Uterus (tissue), 2 donors: ENCODE measurements around the gene SOD3.

Source experiments
- CTCF ChIP-seq, 4 experiments: fragments of 200-600 bp in 2 of 4; fragments of 450-650 bp in 2 of 4; sonication (generic) in 2 of 4; IDR thresholded peaks; one replicate each; pipeline ENCODE4 v1.5.1; 2016 to 2019; ENCODE audit warnings: antibody characterized with exemption in 4 of 4, mild to moderate bottlenecking in 2 of 4, moderate library complexity in 1 of 4
- POLR2A ChIP-seq, 2 donors: fragments of 450-650 bp; IDR thresholded peaks; one replicate each; pipeline ENCODE4 v1.6.1; 2016; ENCODE audit warnings: antibody characterized with exemption in 2 of 2, mild to moderate bottlenecking in 1 of 2, moderate library complexity in 1 of 2

- TF ChIP-seq CTCF (IDR thresholded peaks at IDR 0.05) (no peak), POLR2A (IDR thresholded peaks at IDR 0.05) (no peak)
These were observed 5.9 kb downstream of the SOD3 start for GRCh38 chr4:24801136-24801855.
